ENCODE data around the gene ARHGAP9.

ARHGAP9 gene

DNA sequence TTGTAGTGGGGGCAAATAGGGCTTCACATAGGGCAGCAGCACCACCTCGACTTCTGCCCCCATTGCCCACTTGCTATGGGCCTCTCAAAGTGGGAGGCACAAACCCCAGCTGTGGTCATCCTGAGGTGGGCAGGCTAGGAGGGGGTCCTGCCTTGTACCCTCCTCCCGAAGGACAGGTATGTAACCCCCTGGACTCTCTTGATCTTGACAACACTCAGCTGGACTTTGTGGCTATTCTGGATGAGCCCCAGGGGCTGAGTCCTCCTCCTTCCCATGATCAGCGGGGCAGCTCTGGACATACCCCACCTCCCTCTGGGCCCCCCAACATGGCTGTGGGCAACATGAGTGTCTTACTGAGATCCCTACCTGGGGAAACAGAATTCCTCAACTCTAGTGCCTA, 8.0 kb downstream of the ARHGAP9 start:
- no peak for DNase-seq

DNA sequence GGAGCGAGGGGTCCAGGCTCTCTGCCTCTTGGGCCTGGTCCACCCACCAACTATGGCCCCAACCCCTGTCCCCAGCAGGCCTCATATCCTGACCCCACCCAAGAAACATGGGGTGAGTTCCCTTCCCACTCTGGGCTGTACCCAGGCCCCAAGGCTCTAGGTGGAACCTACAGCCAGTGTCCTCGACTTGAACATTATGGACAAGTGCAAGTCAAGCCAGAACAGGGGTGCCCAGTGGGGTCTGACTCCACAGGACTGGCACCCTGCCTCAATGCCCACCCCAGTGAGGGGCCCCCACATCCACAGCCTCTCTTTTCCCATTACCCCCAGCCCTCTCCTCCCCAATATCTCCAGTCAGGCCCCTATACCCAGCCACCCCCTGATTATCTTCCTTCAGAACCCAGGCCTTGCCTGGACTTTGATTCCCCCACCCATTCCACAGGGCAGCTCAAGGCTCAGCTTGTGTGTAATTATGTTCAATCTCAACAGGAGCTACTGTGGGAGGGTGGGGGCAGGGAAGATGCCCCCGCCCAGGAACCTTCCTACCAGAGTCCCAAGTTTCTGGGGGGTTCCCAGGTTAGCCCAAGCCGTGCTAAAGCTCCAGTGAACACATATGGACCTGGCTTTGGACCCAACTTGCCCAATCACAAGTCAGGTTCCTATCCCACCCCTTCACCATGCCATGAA, 8.6 kb downstream of the ARHGAP9 start:
- no peak for DNase-seq

DNA sequence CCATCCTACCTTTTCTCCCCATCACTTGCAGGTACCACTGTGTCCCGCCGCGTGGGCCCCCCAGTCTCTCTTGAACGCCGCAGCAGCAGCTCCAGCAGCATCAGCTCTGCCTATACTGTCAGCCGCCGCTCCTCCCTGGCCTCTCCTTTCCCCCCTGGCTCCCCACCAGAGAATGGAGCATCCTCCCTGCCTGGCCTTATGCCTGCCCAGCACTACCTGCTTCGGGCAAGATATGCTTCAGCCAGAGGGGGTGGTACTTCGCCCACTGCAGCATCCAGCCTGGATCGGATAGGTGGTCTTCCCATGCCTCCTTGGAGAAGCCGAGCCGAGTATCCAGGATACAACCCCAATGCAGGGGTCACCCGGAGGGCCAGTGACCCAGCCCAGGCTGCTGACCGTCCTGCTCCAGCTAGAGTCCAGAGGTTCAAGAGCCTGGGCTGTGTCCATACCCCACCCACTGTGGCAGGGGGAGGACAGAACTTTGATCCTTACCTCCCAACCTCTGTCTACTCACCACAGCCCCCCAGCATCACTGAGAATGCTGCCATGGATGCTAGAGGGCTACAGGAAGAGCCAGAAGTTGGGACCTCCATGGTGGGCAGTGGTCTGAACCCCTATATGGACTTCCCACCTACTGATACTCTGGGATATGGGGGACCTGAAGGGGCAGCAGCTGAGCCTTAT, 9.2 kb downstream of the ARHGAP9 start:
- no peak for DNase-seq

DNA sequence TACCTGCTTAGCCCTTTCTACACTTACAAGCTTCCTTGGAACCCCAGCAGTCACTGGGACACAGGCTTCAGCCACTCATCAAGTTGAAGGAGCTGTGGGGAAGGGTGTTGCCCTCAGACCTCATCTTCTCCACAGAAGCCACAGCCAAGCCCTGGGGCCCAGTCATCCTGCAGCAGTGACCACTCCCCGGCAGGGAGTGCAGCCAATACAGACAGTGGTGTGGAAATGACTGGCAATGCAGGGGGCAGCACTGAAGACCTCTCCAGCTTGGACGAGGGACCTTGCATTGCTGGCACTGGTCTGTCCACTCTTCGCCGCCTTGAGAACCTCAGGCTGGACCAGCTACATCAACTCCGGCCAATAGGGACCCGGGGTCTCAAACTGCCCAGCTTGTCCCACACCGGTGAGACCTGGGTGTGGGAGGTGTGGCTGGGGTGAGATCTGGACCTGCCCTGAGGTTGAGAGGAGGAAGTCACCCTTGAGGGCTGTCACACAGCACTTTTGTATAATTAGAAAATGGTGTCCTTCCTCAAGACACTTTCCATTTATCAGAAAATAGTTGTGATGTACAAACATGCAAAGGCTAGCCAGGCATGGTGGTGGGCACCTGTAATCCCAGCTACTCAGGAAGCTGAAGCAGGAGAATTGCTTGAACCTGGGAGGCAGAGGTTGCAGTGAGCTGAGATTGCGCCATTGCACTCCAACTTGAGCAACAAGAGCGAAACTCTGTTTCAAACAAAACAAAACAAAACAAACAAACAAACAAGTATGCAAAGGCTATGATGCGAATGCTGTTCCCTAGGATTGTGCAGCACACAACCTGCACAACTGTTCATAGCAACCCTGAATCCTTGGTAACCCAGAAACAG, 10.1 kb downstream of the ARHGAP9 start:
- DNase-seq: peak; percentile 26

DNA sequence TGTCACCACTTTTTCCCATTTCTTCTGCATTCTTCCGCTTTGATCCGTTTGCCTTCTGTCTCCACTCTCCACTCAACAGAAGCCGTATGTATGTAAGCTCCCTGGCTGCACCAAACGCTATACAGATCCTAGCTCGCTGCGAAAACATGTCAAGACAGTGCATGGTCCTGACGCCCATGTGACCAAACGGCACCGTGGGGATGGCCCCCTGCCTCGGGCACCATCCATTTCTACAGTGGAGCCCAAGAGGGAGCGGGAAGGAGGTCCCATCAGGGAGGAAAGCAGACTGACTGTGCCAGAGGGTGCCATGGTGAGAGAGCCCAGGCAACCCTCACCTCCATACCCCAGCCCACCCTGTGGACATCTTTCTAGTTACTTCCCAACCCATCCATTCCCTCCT, 11.8 kb downstream of the ARHGAP9 start:
- no peak for DNase-seq

DNA sequence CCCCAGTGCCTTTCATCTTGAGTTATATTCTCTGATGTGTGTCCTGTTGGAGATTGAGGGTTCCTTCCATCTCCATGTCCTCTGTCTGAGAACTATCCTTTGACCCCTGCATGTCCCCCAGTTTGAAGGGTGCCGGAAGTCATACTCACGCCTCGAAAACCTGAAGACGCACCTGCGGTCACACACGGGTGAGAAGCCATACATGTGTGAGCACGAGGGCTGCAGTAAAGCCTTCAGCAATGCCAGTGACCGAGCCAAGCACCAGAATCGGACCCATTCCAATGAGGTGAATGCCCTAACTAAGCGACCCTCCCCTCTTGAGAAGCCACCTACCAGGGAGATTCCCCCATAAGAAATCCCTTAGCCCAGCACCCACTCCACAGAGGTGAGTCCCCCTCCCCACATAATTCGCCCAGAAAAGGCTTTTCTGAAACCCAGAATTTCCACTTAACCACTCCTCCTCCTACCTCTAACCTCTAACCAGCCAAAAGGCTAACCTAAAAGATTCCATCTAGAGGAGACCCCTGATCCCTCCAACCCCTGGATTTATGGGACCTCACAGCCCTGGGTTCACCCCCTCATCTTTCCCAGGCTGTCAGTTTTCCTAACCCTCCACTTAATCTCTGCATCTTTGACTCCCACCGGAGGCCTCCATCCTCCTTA, 12.3 kb downstream of the ARHGAP9 start:
- DNase-seq: no peak

DNA sequence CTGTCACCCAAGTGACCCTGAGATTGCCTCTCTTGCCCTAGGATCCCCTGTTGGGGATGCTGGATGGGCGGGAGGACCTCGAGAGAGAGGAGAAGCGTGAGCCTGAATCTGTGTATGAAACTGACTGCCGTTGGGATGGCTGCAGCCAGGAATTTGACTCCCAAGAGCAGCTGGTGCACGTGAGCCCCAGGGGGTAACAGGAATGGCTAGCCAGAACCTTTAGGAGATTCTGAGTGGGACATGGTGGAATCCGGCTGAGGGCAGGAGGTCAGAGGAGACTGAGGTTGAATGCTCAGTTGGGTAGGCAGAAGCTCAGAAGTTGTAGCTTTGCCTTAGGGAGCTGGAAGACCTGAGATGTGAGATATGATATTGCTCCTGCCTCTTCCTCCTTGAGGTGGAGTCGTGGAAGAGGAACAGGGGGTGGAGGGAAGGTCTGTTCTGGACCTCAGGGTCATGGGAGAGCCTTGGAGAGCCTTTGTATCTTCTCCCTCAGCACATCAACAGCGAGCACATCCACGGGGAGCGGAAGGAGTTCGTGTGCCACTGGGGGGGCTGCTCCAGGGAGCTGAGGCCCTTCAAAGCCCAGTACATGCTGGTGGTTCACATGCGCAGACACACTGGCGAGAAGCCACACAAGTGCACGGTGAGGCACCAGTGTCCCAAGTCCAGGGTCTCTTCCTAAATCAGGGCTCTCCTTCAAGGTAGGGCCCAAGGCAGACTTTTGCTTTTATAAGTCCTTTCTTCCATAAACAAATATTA, 13.7 kb downstream of the ARHGAP9 start:
- no peak for DNase-seq

DNA sequence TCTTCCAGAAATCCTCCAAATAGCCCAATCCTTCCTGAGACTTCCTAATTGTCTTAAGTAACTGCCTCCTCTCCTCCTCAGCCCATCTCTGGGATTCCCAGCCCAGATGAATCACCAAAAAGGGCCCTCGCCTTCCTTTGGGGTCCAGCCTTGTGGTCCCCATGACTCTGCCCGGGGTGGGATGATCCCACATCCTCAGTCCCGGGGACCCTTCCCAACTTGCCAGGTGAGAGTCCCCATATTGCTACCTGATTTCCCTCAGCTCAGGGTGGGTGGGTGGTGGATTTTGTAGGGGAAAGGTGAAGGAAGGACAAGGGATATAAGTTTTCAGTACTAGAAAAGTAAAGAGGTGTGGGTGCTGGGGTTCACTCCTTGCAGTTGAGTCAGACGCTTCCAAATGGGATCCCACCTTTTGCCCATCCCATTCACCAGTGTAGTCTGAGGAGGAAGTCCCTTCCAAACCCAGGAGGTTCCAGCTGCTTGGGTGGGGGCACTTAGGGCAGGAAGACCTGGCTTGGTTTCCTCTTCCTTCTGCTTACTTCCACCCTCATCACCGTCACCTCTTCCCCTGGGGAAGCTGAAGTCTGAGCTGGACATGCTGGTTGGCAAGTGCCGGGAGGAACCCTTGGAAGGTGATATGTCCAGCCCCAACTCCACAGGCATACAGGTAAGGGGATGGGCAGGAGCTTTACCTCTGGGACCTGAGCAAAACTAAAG, 14.5 kb downstream of the ARHGAP9 start:
- DNase-seq: no peak

DNA sequence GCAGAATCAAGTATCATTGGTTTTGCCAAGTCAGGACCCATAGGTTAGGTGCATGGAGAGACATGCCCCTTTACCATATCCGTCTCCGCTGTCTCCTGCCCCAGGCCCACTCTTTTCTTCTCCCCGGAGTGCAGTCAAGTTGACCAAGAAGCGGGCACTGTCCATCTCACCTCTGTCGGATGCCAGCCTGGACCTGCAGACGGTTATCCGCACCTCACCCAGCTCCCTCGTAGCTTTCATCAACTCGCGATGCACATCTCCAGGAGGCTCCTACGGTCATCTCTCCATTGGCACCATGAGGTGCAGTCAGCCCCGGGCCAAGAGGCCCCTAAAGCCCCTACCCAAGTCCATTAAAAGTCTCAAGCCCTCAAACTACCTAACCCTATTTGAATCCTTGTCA, 15.1 kb downstream of the ARHGAP9 start:
- DNase-seq: no peak

DNA sequence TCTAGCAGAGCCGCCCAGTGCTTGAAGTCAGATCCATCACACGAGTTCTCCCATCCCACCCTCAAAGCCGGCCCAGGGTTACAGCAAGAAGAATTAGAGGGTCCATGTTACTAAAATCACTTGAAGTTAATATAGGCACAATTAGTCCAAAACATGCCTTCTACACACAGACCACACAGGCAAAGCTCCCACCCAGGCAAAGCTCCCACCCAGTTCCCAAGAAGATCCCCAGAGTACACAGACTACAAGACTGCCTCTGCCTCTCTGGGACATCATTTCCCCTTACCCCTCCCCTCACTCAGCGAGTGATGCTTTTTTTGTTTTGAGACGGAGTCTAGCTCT, 16.8 kb downstream of the ARHGAP9 start:
- DNase-seq: no peak

DNA sequence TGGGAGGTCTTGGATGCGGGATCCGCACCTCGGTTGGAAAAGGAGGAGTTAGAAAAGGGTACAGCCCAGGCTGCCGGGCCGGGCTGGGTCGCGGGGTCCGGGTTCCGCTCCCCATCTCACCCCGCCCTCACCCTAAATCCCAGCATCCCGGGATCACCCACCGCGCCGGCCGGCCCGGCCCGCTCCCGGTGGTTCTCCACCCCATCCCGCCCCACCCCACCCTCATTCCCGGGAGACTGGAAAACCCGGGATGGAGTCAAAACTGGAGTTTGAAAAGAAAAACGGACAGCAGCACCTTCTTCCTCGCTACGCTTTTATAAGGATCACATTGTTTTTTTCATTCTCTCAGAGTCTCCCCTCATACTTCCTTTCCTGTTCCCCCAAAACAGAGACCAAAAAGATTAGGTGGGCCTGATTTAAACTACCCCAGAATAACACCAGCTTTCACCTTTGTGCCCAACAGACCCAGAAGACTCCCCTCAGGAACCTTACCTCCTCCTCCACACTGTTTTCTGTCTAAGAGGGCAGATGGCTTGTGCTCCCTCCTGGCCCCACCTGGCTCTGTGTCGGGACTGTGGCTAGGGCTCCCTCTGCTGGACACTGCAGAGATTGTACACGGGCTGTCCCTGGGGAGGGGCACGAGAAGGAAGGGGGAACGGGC, 17.3 kb downstream of the ARHGAP9 start:
- peak; percentile 93 for DNase-seq

DNA sequence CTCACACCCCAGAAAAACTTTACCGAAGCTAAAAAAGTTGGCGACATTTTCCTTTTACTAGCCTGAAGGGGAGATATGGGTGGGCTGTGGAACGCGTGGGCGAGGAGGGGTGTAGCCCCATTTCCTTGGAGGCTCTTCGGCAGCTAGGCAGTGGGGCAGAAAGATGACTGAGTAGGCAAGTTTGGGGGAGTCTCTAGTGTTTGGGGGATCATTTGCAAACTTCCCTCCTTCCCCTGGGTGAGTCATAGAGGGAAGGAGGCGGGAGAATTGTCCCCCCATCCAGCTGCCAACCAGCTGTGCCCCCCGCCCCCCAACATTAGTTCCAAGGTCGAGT, 17.8 kb downstream of the ARHGAP9 start:
- DNase-seq: peak; percentile 26

DNA sequence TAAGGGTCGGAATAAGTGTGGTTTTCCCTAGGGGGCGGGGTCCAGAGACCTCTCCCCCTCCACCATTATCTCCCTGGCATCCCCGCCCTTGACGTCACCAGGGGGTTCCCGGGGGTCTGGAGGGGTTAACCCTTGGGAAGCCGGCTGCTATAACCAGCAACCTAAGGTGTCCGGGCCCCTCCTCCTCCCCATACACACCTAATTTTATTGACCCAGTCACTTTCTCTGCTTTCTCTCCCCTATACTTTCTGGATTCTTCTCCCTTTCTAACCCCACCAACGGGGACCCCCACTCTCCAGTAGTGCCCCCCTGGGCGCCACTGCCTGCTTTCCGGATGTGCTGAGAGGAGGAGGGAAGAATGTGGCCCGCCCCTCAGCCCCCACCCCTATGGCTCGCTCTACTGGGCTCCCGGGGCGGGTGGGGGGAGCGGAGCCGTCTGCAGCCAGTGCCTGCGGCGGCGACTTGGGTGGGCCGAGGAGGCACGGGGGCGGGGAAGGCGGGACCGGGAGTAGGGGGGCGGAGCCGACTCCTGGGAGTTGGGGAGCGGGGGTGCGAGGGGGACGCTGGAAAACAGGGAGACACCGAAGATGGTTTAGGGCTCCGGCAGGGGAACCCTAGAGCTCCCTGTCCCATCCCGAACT, 18.3 kb downstream of the ARHGAP9 start:
- peak; percentile 45 for DNase-seq

DNA sequence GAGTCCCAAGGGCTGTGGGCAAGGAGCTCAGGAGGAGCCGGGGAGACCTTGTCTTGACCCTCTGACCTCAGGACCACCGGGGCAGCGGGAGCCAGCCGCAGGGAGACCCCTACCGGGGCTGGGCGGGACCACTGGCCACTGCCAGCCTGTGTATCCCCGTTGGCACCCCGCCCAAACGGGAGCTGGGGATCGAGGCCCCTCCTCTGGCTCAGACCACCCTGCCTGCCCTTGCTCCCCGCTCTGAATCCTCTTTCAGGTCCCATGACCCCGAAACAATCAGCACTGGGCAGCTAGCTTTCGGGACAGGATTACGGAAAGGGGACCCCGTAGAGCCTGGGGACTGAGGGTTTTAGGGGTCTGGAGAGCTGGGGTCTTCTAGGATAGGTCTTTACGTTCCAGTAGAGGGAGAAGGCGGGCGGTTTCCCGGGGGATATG, 18.8 kb downstream of the ARHGAP9 start:
- no peak for DNase-seq

DNA sequence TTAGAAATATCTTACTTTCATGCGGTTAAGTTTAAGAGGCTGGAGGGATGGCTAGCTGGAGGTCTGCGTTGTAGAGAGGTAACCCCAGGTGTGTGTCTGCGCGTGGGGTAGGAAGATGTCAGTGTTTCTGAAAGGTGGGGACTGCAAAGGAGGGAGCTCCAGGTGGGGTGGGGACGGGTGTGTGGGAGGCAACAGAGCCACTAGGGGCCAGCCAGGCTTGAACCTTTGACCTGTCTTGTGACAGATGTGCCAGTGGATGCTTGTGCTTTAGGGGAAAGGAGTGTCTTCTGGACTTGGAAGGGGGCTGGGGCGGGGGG, 19.2 kb downstream of the ARHGAP9 start:
- no peak for DNase-seq

DNA sequence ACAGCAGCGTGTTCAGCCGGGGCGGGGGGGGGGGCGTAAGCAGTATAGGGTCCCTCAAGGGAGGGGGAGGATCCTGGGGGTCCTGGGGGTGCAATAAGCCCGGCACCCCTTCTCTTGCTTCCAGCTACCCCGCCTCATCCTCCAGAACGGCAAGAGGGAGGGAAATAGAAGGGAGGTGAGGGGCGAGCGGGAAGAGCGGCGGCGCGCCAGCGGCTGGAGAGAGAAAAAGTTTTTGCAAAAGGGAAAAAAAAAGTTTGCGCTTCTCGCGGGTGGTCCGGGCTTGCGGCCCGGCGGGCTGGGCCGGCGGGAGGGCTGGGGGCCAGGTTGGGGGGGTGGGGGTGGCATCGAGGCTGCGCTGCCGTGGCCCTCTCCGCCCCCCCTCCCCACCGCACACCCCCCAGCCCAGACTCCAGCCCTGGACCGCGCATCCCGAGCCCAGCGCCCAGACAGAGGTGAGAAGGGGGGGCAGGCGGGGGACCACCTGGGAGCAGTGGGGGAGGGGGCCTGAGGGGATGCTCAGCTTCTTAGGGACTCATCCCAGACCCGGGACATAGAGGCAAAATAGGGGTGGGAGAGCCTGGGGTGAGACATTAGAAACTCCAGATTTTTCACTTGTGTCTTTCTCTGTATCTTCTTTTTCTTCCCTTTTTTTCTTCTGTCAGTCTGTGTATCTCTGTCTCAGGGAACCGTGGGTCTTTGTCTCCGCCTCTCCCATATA, 19.8 kb downstream of the ARHGAP9 start, which contains the start of gene GLI1:
Gene GLI1 (plus strand): TSS at position 36 of the 718 bp plus-strand sequence. CDS start 3,907 bp downstream, outside the sequence.
- DNase-seq: peak; percentile 29

DNA sequence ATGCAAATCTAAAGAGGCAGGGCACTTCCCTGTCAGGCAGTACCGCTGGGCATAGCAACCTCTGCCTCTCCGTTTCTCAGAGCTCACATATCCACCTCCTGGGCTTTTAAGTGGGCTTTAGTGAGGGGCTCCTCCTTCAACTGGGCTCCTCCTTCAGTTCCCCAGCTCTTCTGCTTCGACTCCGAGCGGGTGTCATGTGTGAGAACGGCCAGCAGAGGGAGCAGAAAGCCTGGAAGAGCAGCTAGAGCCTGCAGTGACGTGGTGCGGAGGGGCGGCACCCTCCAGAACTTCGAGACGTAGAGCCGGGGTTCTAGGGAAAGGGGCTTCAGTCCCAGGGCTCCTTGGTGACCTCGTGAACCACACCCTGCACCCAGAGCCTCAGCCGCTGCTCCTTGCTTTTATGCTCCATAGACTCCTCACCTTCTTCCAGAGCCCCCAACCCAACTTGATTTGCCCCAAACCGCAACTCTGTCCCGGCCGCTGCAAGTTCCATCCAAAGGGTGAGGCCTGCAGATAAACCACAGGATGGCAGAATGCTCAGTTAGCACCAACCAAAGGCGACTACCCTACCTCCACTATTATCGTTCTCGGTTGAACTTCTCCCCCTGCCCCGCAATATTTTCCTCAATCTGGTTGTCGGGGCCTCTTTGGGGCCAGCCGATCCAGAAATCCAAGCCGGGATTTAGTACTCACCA, 20.5 kb downstream of the ARHGAP9 start:
- peak; percentile 96 for DNase-seq

DNA sequence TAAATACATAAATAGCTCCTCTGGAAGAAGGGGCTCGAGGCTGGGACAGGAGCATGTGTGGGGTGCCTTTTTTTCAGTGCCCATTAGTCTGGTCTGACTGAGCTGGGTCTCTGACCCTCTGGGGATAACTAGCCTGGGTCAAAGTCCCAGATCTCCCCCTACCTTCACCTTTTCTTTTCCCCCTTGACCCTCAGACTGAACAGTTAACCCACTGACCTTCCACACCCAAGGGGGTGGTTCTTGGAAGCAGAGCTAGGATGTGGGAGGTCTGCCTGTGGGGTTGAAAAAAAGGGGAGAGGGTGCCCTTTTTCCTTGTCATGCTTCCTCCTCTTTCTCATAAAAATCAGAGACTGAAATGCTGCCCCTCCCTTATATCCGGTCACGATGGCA, 21.0 kb downstream of the ARHGAP9 start:
- no peak for DNase-seq

DNA sequence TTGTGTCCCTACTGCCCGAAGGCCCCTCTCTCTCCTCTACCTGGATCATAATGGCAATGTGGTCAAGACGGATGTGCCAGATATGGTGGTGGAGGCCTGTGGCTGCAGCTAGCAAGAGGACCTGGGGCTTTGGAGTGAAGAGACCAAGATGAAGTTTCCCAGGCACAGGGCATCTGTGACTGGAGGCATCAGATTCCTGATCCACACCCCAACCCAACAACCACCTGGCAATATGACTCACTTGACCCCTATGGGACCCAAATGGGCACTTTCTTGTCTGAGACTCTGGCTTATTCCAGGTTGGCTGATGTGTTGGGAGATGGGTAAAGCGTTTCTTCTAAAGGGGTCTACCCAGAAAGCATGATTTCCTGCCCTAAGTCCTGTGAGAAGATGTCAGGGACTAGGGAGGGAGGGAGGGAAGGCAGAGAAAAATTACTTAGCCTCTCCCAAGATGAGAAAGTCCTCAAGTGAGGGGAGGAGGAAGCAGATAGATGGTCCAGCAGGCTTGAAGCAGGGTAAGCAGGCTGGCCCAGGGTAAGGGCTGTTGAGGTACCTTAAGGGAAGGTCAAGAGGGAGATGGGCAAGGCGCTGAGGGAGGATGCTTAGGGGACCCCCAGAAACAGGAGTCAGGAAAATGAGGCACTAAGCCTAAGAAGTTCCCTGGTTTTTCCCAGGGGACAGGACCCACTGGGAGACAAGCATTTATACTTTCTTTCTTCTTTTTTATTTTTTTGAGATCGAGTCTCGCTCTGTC, 22.8 kb downstream of the ARHGAP9 start:
- no peak for DNase-seq

Data from hematopoietic multipotent progenitor cell treated with erythropoietin and hydrocortisone succinate and interleukin-3 and kit ligand, for 6 days (in vitro differentiated cells).